ENCODE data around the gene CD59. TPM values are rescaled to one million over a fixed set of nuclear protein-coding genes. Genes with fewer than 3 reads are reported as not detected.
A peak's percentile ranks its signal among the peaks of the same experiment; 100 is the strongest.

Gene CD59
- total and polyA plus RNA-seq, 2 of the 13 experiments (the other 11 are each of a cell fraction or from before 2014, with no cell fraction given): 127 to 289 TPM

DNA sequence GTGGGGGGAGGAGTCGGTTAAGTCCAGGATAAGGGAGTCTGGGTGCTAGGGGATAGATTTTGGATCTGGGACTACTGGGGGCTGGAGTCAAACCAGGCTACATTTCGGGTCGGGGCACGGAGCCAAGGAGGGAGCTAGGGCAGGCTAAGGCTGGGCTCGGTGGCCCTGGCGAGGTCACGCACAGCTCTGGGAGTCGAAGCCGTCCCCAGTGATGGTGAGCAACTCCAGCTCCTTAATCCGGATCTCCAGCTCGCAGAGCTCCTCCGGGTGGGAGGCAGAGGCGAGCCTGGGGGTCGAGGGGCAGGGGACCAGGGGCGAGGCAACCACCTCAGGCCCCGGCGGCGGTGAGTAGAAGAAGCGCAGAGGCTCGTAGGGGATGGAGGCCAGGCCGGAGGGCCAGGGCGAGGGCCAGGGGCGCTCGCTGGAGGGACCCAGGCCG lies 36.1 kb downstream of the CD59 start (continued):
- TF ChIP-seq, protein P1, sequence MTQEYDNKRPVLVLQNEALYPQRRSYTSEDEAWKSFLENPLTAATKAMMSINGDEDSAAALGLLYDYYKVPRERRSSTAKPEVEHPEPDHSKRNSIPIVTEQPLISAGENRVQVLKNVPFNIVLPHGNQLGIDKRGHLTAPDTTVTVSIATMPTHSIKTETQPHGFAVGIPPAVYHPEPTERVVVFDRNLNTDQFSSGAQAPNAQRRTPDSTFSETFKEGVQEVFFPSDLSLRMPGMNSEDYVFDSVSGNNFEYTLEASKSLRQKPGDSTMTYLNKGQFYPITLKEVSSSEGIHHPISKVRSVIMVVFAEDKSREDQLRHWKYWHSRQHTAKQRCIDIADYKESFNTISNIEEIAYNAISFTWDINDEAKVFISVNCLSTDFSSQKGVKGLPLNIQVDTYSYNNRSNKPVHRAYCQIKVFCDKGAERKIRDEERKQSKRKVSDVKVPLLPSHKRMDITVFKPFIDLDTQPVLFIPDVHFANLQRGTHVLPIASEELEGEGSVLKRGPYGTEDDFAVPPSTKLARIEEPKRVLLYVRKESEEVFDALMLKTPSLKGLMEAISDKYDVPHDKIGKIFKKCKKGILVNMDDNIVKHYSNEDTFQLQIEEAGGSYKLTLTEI (CRISPR knock-in tag; conservative IDR thresholded peaks at IDR 0.05): no peak
- TF ChIP-seq ZNF564 (CRISPR knock-in tag; IDR thresholded peaks at IDR 0.05) (0 out of 2 replicates have a peak, but pooled peaks have one; percentile 63), HIVEP1 (CRISPR knock-in tag; IDR thresholded peaks at IDR 0.05) (no peak), NCOR1 (IDR thresholded peaks at IDR 0.05; ENCODE audit: borderline replicate concordance, low read length) (no peak), TMF1 (CRISPR knock-in tag; IDR thresholded peaks at IDR 0.05; ENCODE audit: low read depth) (0 out of 2 replicates have a peak, but pooled peaks have one; percentile 13), ZFAT (CRISPR knock-in tag; conservative IDR thresholded peaks at IDR 0.05) (no peak), FOSL1 (CRISPR knock-in tag; IDR thresholded peaks at IDR 0.05; ENCODE audit: borderline replicate concordance) (no peak), ZNF563 (CRISPR knock-in tag; IDR thresholded peaks at IDR 0.05) (0 out of 2 replicates have a peak, but pooled peaks have one; percentile 5), SMARCE1 (IDR thresholded peaks at IDR 0.05; ENCODE audit: borderline replicate concordance) (no peak)

DNA sequence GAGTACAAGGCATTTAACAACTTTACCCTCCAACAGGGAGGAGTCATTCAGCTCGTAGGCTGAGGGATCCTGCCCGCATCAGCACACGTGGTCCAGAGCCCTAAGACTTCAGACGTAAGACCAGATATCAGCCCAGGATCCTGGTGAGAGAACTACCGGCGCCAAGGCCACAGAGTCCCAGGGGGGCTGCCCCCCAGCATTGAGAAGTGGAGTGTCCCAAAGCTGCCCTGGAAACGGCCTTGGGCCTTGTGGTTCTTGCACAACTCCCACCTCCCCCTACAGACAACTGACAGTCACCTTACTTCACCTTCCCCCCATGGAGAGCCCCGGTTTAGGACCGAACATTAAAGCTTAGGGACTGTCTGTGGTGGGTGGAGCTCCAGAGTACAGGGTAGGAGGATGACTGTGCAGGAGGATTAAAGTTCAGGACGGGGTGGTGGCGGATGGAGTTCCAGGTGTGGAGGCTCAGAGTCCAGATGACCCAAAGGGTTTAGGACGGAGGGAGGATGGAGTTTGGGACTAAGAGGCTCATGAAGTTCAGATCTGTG lies 36.6 kb downstream of the CD59 start:
- ATAC-seq (peak; percentile 79), DNase-seq (ENCODE audit: low spot score) (peak; percentile 94), FAIRE-seq (peak; percentile 93)
- in situ Hi-C loops (cut with HindIII; ENCODE audit: extremely low pct_ligation_motif_present, low pct_unique_long_range_greater_than_20kb) (no loop called here), intact Hi-C loops (cut with micrococcal nuclease; ENCODE audit: unreplicated experiment) (loop anchor here (10.0 kb wide), 1 partner anchor 435 kb away; no protein-coding TSS in a partner anchor)
- Histone ChIP-seq H3K27me3 (ENCODE audit: control insufficient read depth in 1 of 2, insufficient read depth in 2 of 2, low read length in 2 of 2) (no peaks in the 10 kb centered on the region), H3K79me2 (ENCODE audit: insufficient read depth, low read length) (no peaks in the 10 kb centered on the region), H3K27ac (ENCODE audit: extremely low read length, insufficient read depth, low read length) (peak overlapping the region; percentile 97), H3K4me1 (ENCODE audit: insufficient read depth, low read length) (peaks cover 87% of the 10 kb centered on the region), H3K9me3 (ENCODE audit: low read length) (no peaks in the 10 kb centered on the region), H4K20me1 (ENCODE audit: insufficient read depth, low read length) (no peaks in the 10 kb centered on the region; the same call in 1 of the 2 replicates), H2AFZ (ENCODE audit: low read length) (no peak overlapping the region), H3K4me3 (replicated peaks in 1 of 3; ENCODE audit: insufficient read depth in 1 of 3, low read depth in 2 of 3, low read length in 3 of 3) (peak overlapping the region; percentile 64 to 77 (median 75)), H3K4me2 (ENCODE audit: low read depth, low read length) (peak overlapping the region; percentile 91), H3K9ac (ENCODE audit: insufficient read depth, low read depth, low read length) (peak overlapping the region; percentile 67), H3K36me3 (replicated peaks in 1 of 2; ENCODE audit: control insufficient read depth in 1 of 2, insufficient read depth in 2 of 2, low read length in 2 of 2) (no peaks in the 10 kb centered on the region)
- under 1% methylated on average over 10 of the region's 12 CpGs for WGBS (ENCODE audit: low lambda C conversion rate)
- BruUV-seq (replicated peaks): TSS peak; percentile 28
- CTCF ChIA-PET (ENCODE audit: low intra/inter-chr PET ratio, low total read pairs): no interaction called here
- POLR2A ChIA-PET: interaction anchor here (0.7 to 4.4 kb wide), 12 partner anchors 9 to 75 kb away, joined by 3 to 81 read pairs (median 5); partner anchors contain the start of genes CD59 and FBXO3
- TF ChIP-seq ZNF577 (CRISPR knock-in tag; IDR thresholded peaks at IDR 0.05; ENCODE audit: borderline replicate concordance, low read depth) (no peak), POLR2AphosphoS5 (IDR thresholded peaks at IDR 0.05; ENCODE audit: low read depth, low read length) (peak; percentile 74), ONECUT2 (CRISPR knock-in tag; IDR thresholded peaks at IDR 0.05) (no peak), SCMH1 (CRISPR knock-in tag; IDR thresholded peaks at IDR 0.05; ENCODE audit: borderline replicate concordance) (no peak), ZNF775 (CRISPR knock-in tag; IDR thresholded peaks at IDR 0.05; ENCODE audit: borderline replicate concordance) (no peak), KAT7 (CRISPR knock-in tag; IDR thresholded peaks at IDR 0.05; ENCODE audit: borderline replicate concordance) (no peak), ZMYM4 (CRISPR knock-in tag; IDR thresholded peaks at IDR 0.05) (peak; percentile 88), ZNF598 (CRISPR knock-in tag; IDR thresholded peaks at IDR 0.05; ENCODE audit: borderline replicate concordance) (peak; percentile 20; the same call in 1 of the 2 replicates), HNF4G (IDR thresholded peaks at IDR 0.05; ENCODE audit: borderline replicate concordance, low read depth, low read length) (peak; percentile 66; the same call in 1 of the 2 replicates), HNF4G (CRISPR knock-in tag; IDR thresholded peaks at IDR 0.05; ENCODE audit: borderline replicate concordance, low read depth) (peak; percentile 80; the same call in 1 of the 2 replicates), ZIK1 (CRISPR knock-in tag; IDR thresholded peaks at IDR 0.05; ENCODE audit: borderline replicate concordance, low read depth) (no peak)
- TF ChIP-seq, protein P2, sequence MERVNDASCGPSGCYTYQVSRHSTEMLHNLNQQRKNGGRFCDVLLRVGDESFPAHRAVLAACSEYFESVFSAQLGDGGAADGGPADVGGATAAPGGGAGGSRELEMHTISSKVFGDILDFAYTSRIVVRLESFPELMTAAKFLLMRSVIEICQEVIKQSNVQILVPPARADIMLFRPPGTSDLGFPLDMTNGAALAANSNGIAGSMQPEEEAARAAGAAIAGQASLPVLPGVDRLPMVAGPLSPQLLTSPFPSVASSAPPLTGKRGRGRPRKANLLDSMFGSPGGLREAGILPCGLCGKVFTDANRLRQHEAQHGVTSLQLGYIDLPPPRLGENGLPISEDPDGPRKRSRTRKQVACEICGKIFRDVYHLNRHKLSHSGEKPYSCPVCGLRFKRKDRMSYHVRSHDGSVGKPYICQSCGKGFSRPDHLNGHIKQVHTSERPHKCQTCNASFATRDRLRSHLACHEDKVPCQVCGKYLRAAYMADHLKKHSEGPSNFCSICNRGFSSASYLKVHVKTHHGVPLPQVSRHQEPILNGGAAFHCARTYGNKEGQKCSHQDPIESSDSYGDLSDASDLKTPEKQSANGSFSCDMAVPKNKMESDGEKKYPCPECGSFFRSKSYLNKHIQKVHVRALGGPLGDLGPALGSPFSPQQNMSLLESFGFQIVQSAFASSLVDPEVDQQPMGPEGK (CRISPR knock-in tag; IDR thresholded peaks at IDR 0.05): peak; percentile 100

Measured in HepG2 (cell line).